Measurements from ENCODE around the gene REEP1. TPM values are rescaled to one million over a fixed set of nuclear protein-coding genes. Genes with fewer than 3 reads are reported as not detected.
A peak's percentile ranks its signal among the peaks of the same experiment; 100 is the strongest.

Gene REEP1
- total RNA-seq, 1 experiment from 2014 or later: 5.9 TPM

- Histone ChIP-seq H3K4me1 (ENCODE audit: control insufficient read depth in 1 of 2, insufficient read depth in 2 of 2, low read length in 2 of 2) (peaks cover 15 to 37% of the 10 kb centered on the region in 2 experiments), H3K9me2 (ENCODE audit: insufficient read depth) (no peaks in the 10 kb centered on the region), H4K20me1 (ENCODE audit: insufficient read depth) (no peaks in the 10 kb centered on the region; the same call in 1 of the 2 replicates), H3K27ac (ENCODE audit: low read depth, low read length) (peak overlapping the region; percentile 97), H2AFZ (ENCODE audit: low read depth, low read length, poor library complexity, severe bottlenecking) (no peak overlapping the region), H3K27me3 (ENCODE audit: insufficient read depth, low read length) (no peaks in the 10 kb centered on the region), H3K79me2 (ENCODE audit: insufficient read depth, low read length) (peaks cover 59% of the 10 kb centered on the region), H3K9me3 (ENCODE audit: control insufficient read depth in 1 of 2, insufficient read depth in 1 of 2, low read depth in 1 of 2, low read length in 2 of 2) (no peaks in the 10 kb centered on the region), H3K36me3 (ENCODE audit: control insufficient read depth in 1 of 2, insufficient read depth in 2 of 2, low read length in 2 of 2) (peaks cover 0 to 2% of the 10 kb centered on the region in 2 experiments; a peak in 1 of 4 replicates), H3K9ac (ENCODE audit: low read length) (peak overlapping the region; percentile 89), H3K4me3 (replicated peaks in 1 of 2; ENCODE audit: low read depth in 1 of 2, low read length in 2 of 2) (peak overlapping the region; percentile 85 to 93), H3K4me2 (ENCODE audit: low read length) (peak overlapping the region; percentile 96)
- DNase-seq (ENCODE audit: low read depth, low spot score) (no peak), ATAC-seq (no peak; the same call in 1 of the 2 replicates)
- intact Hi-C loops (cut with micrococcal nuclease): loop anchor here (5.0 kb wide), 1 partner anchor 246 kb away; the partner anchor contains the start of gene KDM3A
- TF ChIP-seq CTCF (IDR thresholded peaks at IDR 0.05 in 2 of 3, conservative IDR thresholded peaks at IDR 0.05 in 1 of 3; ENCODE audit: borderline replicate concordance in 1 of 3, insufficient read depth in 1 of 3, low read depth in 2 of 3, low read length in 2 of 3): no peak
- TF ChIP-seq POLR2AphosphoS5 (IDR thresholded peaks at IDR 0.05; ENCODE audit: low read depth, low read length): no peak
- TF ChIP-seq TCF7L2 (IDR thresholded peaks at IDR 0.05; ENCODE audit: borderline replicate concordance, extremely low read depth, insufficient read depth, insufficient read length): no peak
- TF ChIP-seq RAD21 (IDR thresholded peaks at IDR 0.05; ENCODE audit: low read depth): no peak
- no peak for TF ChIP-seq ZFX (IDR thresholded peaks at IDR 0.05)
- TF ChIP-seq EGR1 (IDR thresholded peaks at IDR 0.05; ENCODE audit: low read depth): no peak
- TF ChIP-seq FOSL1 (IDR thresholded peaks at IDR 0.05; ENCODE audit: low read depth): no peak
- no peak for TF ChIP-seq EZH2 (IDR thresholded peaks at IDR 0.05)
- no peak for TF ChIP-seq POLR2A (IDR thresholded peaks at IDR 0.05; ENCODE audit: borderline replicate concordance, extremely low read depth, insufficient read depth, insufficient read length)
- no peak for TF ChIP-seq SRF (IDR thresholded peaks at IDR 0.05; ENCODE audit: low read depth)
- TF ChIP-seq REST (IDR thresholded peaks at IDR 0.05; ENCODE audit: low read depth): no peak
- no peak for TF ChIP-seq SP1 (IDR thresholded peaks at IDR 0.05; ENCODE audit: low read depth)
- POLR2A ChIA-PET: interaction anchor here (0.9 to 1.5 kb wide), 3 partner anchors 11 to 245 kb away, joined by 3 to 8 read pairs (median 7); partner anchors contain the start of gene KDM3A
- CTCF ChIA-PET: interaction anchor here (1.3 to 1.5 kb wide), 2 partner anchors 25 to 368 kb away, joined by 3 to 5 read pairs; no protein-coding TSS in a partner anchor
- RAD21 ChIA-PET (ENCODE audit: low non-redundant PET in 1 of 2, low total read pairs in 2 of 2, uncharacterized antibody in 2 of 2, unreplicated experiment in 2 of 2): no interaction called here
- BruUV-seq (replicated peaks): TSS peak; percentile 61
Measured at GRCh38 chr2:86195808-86196387, 141.5 kb downstream of the REEP1 start.

Measured in HCT116 (cell line).